Keratinocyte (primary cell): ENCODE results near the gene GET3. TPM values are rescaled to one million over a fixed set of nuclear protein-coding genes. Genes with fewer than 3 reads are reported as not detected.
"Not testable (repeated sequence)": the region's sequence is repeated elsewhere in the genome, so short reads cannot be mapped to it uniquely, and the experiment has no call there.

Experiments
- DNase-seq: peaks from one replicate; pipeline ENCODE4 v3.0.0-alpha.2; 2011; ENCODE audit warnings: low read depth, missing footprints, low spot score
- FAIRE-seq: peaks from 2 replicates; lab custom pipeline; 2011; peaks lifted over from hg19 to GRCh38; lab: Jason Lieb, UNC
- H2AFZ ChIP-seq: 2 replicates; pipeline ENCODE4 v1.6.0; 2012; ENCODE audit warnings: low read length, control low read depth, inconsistent platforms; ENCODE audit not compliant: control insufficient read depth
- H3K27ac ChIP-seq: 2 replicates; pipeline ENCODE4 v1.5.1; 2011; ENCODE audit warnings: low read length; ENCODE audit not compliant: control insufficient read depth, insufficient read depth
- H3K27me3 ChIP-seq: 3 replicates; pipeline ENCODE4 v1.6.0; 2011; ENCODE audit warnings: low read length; ENCODE audit not compliant: control insufficient read depth, insufficient read depth; ENCODE audit errors: extremely low read depth
- H3K36me3 ChIP-seq, 2 experiments: 2 replicates in 1 of 2; 3 replicates in 1 of 2; pipeline ENCODE4 v1.5.1; 2011; ENCODE audit warnings: low read length in 2 of 2, mild to moderate bottlenecking in 1 of 2; ENCODE audit not compliant: control insufficient read depth in 2 of 2, insufficient read depth in 2 of 2; ENCODE audit errors: extremely low read depth in 1 of 2
- H3K4me1 ChIP-seq: 3 replicates; pipeline ENCODE4 v1.5.1; 2011; ENCODE audit warnings: low read length; ENCODE audit not compliant: control insufficient read depth, insufficient read depth; ENCODE audit errors: extremely low read depth
- H3K4me2 ChIP-seq: 3 replicates; pipeline ENCODE4 v1.6.0; 2011; ENCODE audit warnings: low read depth, low read length; ENCODE audit not compliant: control insufficient read depth, insufficient read depth; ENCODE audit errors: extremely low read depth
- H3K4me3 ChIP-seq, 3 experiments: fragments of 200-600 bp in 1 of 3; sonication (generic) in 1 of 3; 2 replicates in 2 of 3; 3 replicates in 1 of 3; pipeline ENCODE4 v1.5.1; 2011 to 2016; ENCODE audit warnings: low read length in 3 of 3, mild to moderate bottlenecking in 3 of 3, control low read depth in 2 of 3, inconsistent platforms in 1 of 3, low read depth in 1 of 3, mixed read lengths in 1 of 3, mixed run types in 1 of 3, moderate library complexity in 1 of 3; ENCODE audit not compliant: control insufficient read depth in 2 of 3, insufficient read depth in 2 of 3; ENCODE audit errors: extremely low read depth in 1 of 3
- H3K79me2 ChIP-seq: 2 replicates; pipeline ENCODE4 v1.6.0; 2012; ENCODE audit warnings: low read length; ENCODE audit not compliant: control insufficient read depth, insufficient read depth
- H3K9ac ChIP-seq: 3 replicates; pipeline ENCODE4 v1.6.0; 2011; ENCODE audit warnings: low read length; ENCODE audit not compliant: control insufficient read depth, insufficient read depth; ENCODE audit errors: extremely low read depth
- H3K9me1 ChIP-seq: 3 replicates; pipeline ENCODE4 v1.6.0; 2011; ENCODE audit warnings: low read length; ENCODE audit not compliant: control insufficient read depth, insufficient read depth; ENCODE audit errors: extremely low read depth
- H3K9me3 ChIP-seq: 2 replicates; pipeline ENCODE4 v1.5.1; 2012; ENCODE audit warnings: low read depth, low read length; ENCODE audit not compliant: control insufficient read depth
- H4K20me1 ChIP-seq: 3 replicates; pipeline ENCODE4 v1.6.0; 2011; ENCODE audit warnings: low read length; ENCODE audit not compliant: control insufficient read depth, insufficient read depth; ENCODE audit errors: extremely low read depth
- CTCF ChIP-seq, 3 experiments: IDR thresholded peaks in 1 of 3; conservative IDR thresholded peaks in 1 of 3; optimal IDR thresholded peaks in 1 of 3; 2 replicates in 2 of 3; 3 replicates in 1 of 3; pipeline versions ENCODE3 to v1.5.1; 2011; ENCODE audit warnings: low read length in 3 of 3, mild to moderate bottlenecking in 3 of 3, moderate library complexity in 2 of 3, control low read depth in 1 of 3, inconsistent platforms in 1 of 3; ENCODE audit not compliant: insufficient read depth in 2 of 3; ENCODE audit errors: extremely low read depth in 1 of 3
- EZH2 ChIP-seq: IDR thresholded peaks from one replicate; pipeline ENCODE4 v1.6.1; 2012; ENCODE audit warnings: inconsistent platforms, mild to moderate bottlenecking, low read length, moderate library complexity
- dilution Hi-C: fragments of 300-500 bp; cut with MboI; formaldehyde crosslinking; loops from one replicate; pipeline ENCODE4 v1.7.0; 2020; ENCODE audit warnings: low sequenced_read_pairs; ENCODE audit not compliant: extremely low pct_ligation_motif_present
- polyA plus RNA-seq, 5 experiments: library from polyadenylated mRNA; depleted of rRNA in 3 of 5; stranded (reverse) in 3 of 5; stranded (forward) in 1 of 5; unstranded in 1 of 5; fragments of >200 nt; gene quantifications; 1 replicate in 1 of 5; 2 replicates in 3 of 5; 3 replicates in 1 of 5; pipeline versions ENCODE4 v1.2.1 to v1.2.3, GENCODE V29; 2011 to 2012; ENCODE audit warnings: missing spikeins in 2 of 5, low read depth in 1 of 5, low replicate concordance in 1 of 5

Gene GET3
- polyA plus RNA-seq, 1 donor (not counting 4 experiments of a cell fraction or from before 2014, with no cell fraction given): 104 TPM

DNA sequence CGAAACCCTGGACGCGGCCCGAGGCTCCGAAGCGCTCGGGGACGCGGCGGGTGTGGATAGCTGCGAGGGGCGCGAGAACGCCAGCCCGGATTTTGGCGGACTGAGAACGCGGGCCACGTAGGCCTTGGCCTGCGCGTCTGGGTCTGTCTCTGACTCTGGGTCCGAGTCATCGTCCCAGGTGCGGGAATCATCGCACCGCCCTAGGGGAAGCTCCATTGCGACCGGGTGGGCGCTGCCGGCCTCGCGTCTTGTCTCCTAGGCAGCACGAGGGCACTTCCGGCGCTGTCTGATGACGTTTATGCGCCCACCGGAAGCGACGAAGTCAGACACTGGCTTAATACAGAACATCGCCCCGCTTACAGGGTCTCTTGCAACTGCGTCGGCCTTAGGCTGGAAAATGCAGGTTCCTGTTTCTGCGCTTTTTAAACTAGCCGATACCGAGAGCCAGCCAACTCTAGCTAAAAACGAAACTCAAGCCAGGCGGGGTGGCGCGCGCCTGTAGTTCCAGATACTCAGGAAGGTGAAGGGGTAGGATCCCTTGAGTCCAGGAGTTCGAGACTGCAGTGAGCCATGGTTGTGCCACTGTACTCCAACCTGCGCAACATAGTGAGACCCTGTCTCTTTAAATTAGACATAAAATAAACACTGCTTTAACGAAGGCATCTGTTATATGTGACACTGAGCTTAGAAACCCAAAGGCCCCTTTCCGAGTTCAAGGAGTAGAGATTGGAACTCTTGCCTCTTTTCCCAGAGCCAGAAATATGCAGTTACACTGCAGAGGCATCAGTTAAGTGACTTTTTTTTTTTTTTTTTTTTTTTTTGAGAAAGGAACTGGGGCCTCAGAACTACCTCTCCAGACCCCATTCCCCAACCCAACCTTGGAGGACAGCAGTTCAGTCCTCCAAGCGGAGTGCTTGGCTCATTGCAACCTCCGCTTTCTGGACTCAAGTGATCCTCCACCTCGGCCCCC lies 40.6 kb upstream of the GET3 start, which contains the start of gene FBXW9:
FBXW9 (minus strand) TSS at position 266 of the 970 bp plus-strand sequence; CDS start at position 216, 50 bp downstream.
- Histone ChIP-seq H3K4me1 (peaks cover 6% of the 10 kb centered on the region), H3K27me3 (no peaks in the 10 kb centered on the region), H3K9ac (peak within 1 kb of the TSS; percentile 82), H2AFZ (peak within 1 kb of the TSS; percentile 88), H3K9me3 (no peaks in the 10 kb centered on the region), H3K79me2 (peaks cover 4% of the 10 kb centered on the region), H3K27ac (peak within 1 kb of the TSS; percentile 34), H4K20me1 (no peaks in the 10 kb centered on the region), H3K36me3 (peaks cover 12 to 23% of the 10 kb centered on the region in 2 experiments), H3K9me1 (peaks cover 4% of the 10 kb centered on the region), H3K4me3 (peak within 1 kb of the TSS; percentile 59 to 88 (median 79)), H3K4me2 (peak within 1 kb of the TSS; percentile 93)
- DNase-seq (no peak), FAIRE-seq (peak; percentile 39)
- TF ChIP-seq CTCF (optimal IDR thresholded peaks at IDR 0.05 in 1 of 3, IDR thresholded peaks at IDR 0.05 in 1 of 3, conservative IDR thresholded peaks at IDR 0.05 in 1 of 3; ENCODE audit: extremely low read depth in 1 of 3, insufficient read depth in 2 of 3, low read length in 3 of 3): no peak
- TF ChIP-seq EZH2: no peak
- dilution Hi-C loops: no loop called here

DNA sequence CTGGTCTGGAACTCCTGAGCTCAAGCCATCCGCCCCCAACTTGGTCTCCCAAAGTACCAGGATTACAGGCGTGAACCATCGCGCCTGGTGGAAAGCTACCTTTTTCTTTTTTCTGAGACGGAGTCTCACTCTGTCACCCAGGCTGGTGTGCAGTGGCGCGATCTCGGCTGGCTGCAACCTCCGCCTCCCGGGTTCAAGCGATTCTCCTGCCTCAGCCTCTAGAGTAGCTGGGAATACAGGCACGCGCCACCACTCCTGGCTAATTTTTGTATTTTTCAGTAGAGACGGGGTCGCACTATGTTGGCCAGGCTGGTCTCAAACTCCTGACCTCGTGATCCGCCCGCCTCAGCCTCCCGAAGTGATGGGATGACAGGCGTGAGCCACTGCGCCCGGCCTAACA lies 39.9 kb upstream of the GET3 start:
- DNase-seq, H2AFZ ChIP-seq, H3K9me3 ChIP-seq, H3K27ac ChIP-seq, H3K9me1 ChIP-seq, H3K27me3 ChIP-seq, H3K4me1 ChIP-seq, H3K79me2 ChIP-seq, H3K9ac ChIP-seq, H4K20me1 ChIP-seq, H3K4me2 ChIP-seq, dilution Hi-C loops, FAIRE-seq, H3K4me3 ChIP-seq: not testable (repeated sequence)
- H3K36me3 ChIP-seq: peaks cover 17 to 27% of the 10 kb centered on the region in 2 experiments
